GM12874 (cell line): ENCODE measurements around the gene ARPP19.

ENCODE experiments used
- TF ChIP-seq, protein P1 (sequence below): IDR thresholded peaks from 2 replicates; pipeline ENCODE4 v1.5.1; 2011; ENCODE audit warnings: low read depth, mild to moderate bottlenecking, control low read depth, low read length, moderate library complexity; ENCODE audit not compliant: insufficient read depth

ARPP19 gene

DNA sequence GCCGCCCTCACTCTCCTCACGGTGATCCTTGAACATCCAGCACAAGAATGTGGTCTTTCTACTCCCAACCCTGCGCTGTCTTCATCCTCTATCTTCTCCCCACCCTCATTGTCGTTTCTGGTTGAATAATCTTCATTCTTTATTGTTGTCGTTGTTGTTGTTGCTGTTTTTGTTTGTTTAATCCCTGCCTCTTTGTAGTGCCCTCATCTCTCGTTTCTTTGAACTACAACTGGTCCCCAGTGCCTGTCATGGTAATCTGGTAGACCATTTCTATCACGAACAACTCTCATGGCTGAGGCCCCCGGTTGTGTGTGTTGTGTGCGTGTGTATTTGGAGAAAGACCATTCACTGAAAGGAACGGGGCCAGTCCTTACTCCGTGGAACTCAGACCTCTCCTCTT is 38.9 kb downstream of the ARPP19 start:
- TF ChIP-seq, protein P1, sequence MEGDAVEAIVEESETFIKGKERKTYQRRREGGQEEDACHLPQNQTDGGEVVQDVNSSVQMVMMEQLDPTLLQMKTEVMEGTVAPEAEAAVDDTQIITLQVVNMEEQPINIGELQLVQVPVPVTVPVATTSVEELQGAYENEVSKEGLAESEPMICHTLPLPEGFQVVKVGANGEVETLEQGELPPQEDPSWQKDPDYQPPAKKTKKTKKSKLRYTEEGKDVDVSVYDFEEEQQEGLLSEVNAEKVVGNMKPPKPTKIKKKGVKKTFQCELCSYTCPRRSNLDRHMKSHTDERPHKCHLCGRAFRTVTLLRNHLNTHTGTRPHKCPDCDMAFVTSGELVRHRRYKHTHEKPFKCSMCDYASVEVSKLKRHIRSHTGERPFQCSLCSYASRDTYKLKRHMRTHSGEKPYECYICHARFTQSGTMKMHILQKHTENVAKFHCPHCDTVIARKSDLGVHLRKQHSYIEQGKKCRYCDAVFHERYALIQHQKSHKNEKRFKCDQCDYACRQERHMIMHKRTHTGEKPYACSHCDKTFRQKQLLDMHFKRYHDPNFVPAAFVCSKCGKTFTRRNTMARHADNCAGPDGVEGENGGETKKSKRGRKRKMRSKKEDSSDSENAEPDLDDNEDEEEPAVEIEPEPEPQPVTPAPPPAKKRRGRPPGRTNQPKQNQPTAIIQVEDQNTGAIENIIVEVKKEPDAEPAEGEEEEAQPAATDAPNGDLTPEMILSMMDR: no peak

- TF ChIP-seq, protein P1: no peak
Measured at GRCh38 chr15:52529341-52529924, 39.4 kb downstream of the ARPP19 start.

DNA sequence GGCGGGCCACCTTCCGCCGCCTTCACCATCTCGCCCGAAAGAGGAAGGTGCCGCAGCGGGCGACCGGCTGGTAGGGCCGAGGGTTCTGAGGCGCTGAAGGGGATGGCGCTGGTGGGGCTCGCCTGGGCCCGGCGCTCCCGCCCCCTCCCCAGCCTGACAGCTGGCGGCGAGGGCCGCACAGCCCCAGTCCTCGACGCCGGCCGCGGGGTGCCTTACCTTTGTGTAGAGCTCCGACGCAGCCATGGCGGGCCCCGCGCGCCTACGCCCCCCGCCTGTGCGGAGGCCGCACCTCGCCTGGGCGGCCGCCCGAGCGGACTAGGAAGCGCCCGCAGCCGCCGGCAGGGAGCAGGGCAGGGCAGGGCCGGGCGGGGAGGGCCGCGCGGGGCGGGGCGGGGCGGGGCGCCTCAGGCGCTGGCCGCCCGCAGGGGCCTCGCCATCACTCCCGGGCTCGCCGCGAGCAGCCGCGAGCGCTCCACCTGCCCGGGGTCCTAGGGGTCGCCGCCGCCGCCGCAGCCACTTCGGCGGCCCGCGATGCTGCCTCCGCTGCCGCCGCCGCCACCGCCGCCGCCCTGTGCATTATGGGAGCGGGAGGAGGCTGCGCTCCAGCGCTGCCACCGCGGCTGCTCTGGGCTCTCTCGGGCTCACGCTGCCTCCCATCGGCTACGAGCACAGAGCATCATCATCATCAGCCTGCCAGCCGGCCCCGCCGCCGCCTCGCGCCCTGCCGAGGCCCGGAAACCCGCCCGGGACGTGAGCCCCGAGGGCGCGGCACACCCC is 40.1 kb downstream of the ARPP19 start, which contains the start of gene MYO5A:
MYO5A (minus strand) TSS at position 317 of the 777 bp plus-strand sequence; CDS start at position 243, 74 bp downstream.
- TF ChIP-seq, protein P1: no peak

- TF ChIP-seq, protein P1: no peak
Measured at GRCh38 chr15:52527911-52528563, 40.8 kb downstream of the ARPP19 start.

GRCh38 chr15:52527196-52527910 is 41.5 kb downstream of the ARPP19 start:
- TF ChIP-seq, protein P1: no peak

- TF ChIP-seq, protein P1: no peak
Measured at GRCh38 chr15:52524223-52525136, 44.4 kb downstream of the ARPP19 start.
